Caco-2 (cell line): ENCODE results near the gene VILL. TPM values are rescaled to one million over a fixed set of nuclear protein-coding genes. Genes with fewer than 3 reads are reported as not detected.

Experiments
- BruUV-seq: library from RNA; stranded (reverse); fragments of 400-500 nt; replicated peaks from 2 replicates; lab custom pipeline; 2021; lab: Mats Ljungman, UMichigan
- CTCF ChIA-PET: fragments of 300-600 bp; sonication (Branson Sonifier 250); formaldehyde crosslinking; loops from one replicate; lab custom pipeline; 2022; ENCODE audit warnings: antibody characterized with exemption; lab: Charles Lee
- POLR2A ChIA-PET: fragments of 300-600 bp; sonication (Branson Sonifier 250); formaldehyde crosslinking; loops from one replicate; lab custom pipeline; 2022; ENCODE audit warnings: antibody characterized with exemption; lab: Charles Lee
- DNase-seq, 2 experiments: peaks; one replicate each; pipeline versions ENCODE4 v3.0.0 to v3.0.0-alpha.2; 2020 to 2022
- H3K27me3 ChIP-seq: replicated peaks from 2 replicates; pipeline ENCODE4 v1.6.0; 2011; ENCODE audit warnings: low read length; ENCODE audit not compliant: control insufficient read depth, insufficient read depth
- H3K36me3 ChIP-seq: 2 replicates; pipeline ENCODE4 v1.5.1; 2011; ENCODE audit warnings: low read length; ENCODE audit not compliant: control insufficient read depth, insufficient read depth
- H3K4me1 ChIP-seq: fragments of 250-450 bp; sonication (Bioruptor Pico); 2 replicates; pipeline ENCODE4 v1.5.1; 2020; ENCODE audit warnings: mild to moderate bottlenecking
- H3K4me3 ChIP-seq: 2 replicates; pipeline ENCODE4 v1.5.1; 2011; ENCODE audit warnings: low read depth, mild to moderate bottlenecking, control low read depth, low read length
- H3K9me3 ChIP-seq: fragments of 250-450 bp; sonication (Bioruptor Pico); 2 replicates; pipeline ENCODE4 v1.5.1; 2020; ENCODE audit warnings: mild to moderate bottlenecking, moderate library complexity
- H3K27ac Mint-ChIP-seq: one replicate; pipeline ENCODE4 v1.8.0; 2022; ENCODE audit warnings: mixed read lengths; ENCODE audit not compliant: unreplicated experiment
- H3K27me3 Mint-ChIP-seq: one replicate; pipeline ENCODE4 v1.8.0; 2022; ENCODE audit warnings: mixed read lengths; ENCODE audit not compliant: insufficient read depth, unreplicated experiment
- H3K36me3 Mint-ChIP-seq: one replicate; pipeline ENCODE4 v1.8.0; 2022; ENCODE audit warnings: mild to moderate bottlenecking, mixed read lengths; ENCODE audit not compliant: insufficient read depth, unreplicated experiment
- H3K4me1 Mint-ChIP-seq: one replicate; pipeline ENCODE4 v1.8.0; 2022; ENCODE audit warnings: low read depth, mixed read lengths; ENCODE audit not compliant: unreplicated experiment
- H3K4me3 Mint-ChIP-seq: one replicate; pipeline ENCODE4 v1.8.0; 2022; ENCODE audit warnings: mild to moderate bottlenecking, moderate library complexity, mixed read lengths; ENCODE audit not compliant: unreplicated experiment
- H3K9me3 Mint-ChIP-seq: one replicate; pipeline ENCODE4 v1.8.0; 2022; ENCODE audit warnings: mixed read lengths; ENCODE audit not compliant: unreplicated experiment
- CTCF ChIP-seq, 2 experiments: fragments of 200-600 bp in 1 of 2; IDR thresholded peaks; 1 replicate in 1 of 2; 2 replicates in 1 of 2; pipeline versions ENCODE4 v1.5.1 to v1.8.0; 2011 to 2022; ENCODE audit warnings: antibody characterized with exemption in 1 of 2, control low read depth in 1 of 2, inconsistent platforms in 1 of 2, low read depth in 1 of 2, low read length in 1 of 2, mild to moderate bottlenecking in 1 of 2, moderate library complexity in 1 of 2; ENCODE audit not compliant: insufficient read depth in 1 of 2, severe bottlenecking in 1 of 2, unreplicated experiment in 1 of 2
- intact Hi-C: fragments of 100-400 bp; cut with micrococcal nuclease; formaldehyde crosslinking; loops from one replicate; pipeline ENCODE4 v1.10.0; 2022; ENCODE audit not compliant: unreplicated experiment
- total RNA-seq: library from RNA; stranded (reverse); gene quantifications from 2 replicates; pipeline ENCODE4 v1.2.3, GENCODE V29; 2022

The VILL gene
- total RNA-seq, 1 experiment from 2014 or later, result 11.7 TPM

- H3K4me3 ChIP-seq, result no peak overlapping the region
- ChIA-PET CTCF (no interaction called here), POLR2A (no interaction called here)
- no peak for DNase-seq
- no peaks in the 10 kb centered on the region for H3K36me3 Mint-ChIP-seq
- H3K27me3 Mint-ChIP-seq, result no peaks in the 10 kb centered on the region
- no peaks in the 10 kb centered on the region for H3K36me3 ChIP-seq
- intact Hi-C loops, result no loop called here
- no peaks in the 10 kb centered on the region for H3K27me3 ChIP-seq
- H3K4me1 ChIP-seq, result peaks cover 24% of the 10 kb centered on the region
- H3K27ac Mint-ChIP-seq, result no peak overlapping the region
- H3K4me1 Mint-ChIP-seq, result peaks cover 18% of the 10 kb centered on the region
- no peaks in the 10 kb centered on the region for H3K9me3 Mint-ChIP-seq
- BruUV-seq, result no TSS peak
- no peak overlapping the region for H3K4me3 Mint-ChIP-seq
- no peak for TF ChIP-seq CTCF (IDR thresholded peaks at IDR 0.05; ENCODE audit: insufficient read depth in 1 of 2, low read depth in 1 of 2, low read length in 1 of 2, severe bottlenecking in 1 of 2, unreplicated experiment in 1 of 2)
- no peaks in the 10 kb centered on the region for H3K9me3 ChIP-seq
These were observed 36.3 kb downstream of the VILL start for GRCh38 chr3:38026856-38027255.

- H3K4me3 Mint-ChIP-seq, result no peak overlapping the region
- Histone ChIP-seq H3K27me3 (no peaks in the 10 kb centered on the region), H3K36me3 (no peaks in the 10 kb centered on the region), H3K4me1 (peaks cover 24% of the 10 kb centered on the region), H3K4me3 (no peak overlapping the region), H3K9me3 (no peaks in the 10 kb centered on the region)
- H3K36me3 Mint-ChIP-seq, result no peaks in the 10 kb centered on the region
- H3K27me3 Mint-ChIP-seq, result no peaks in the 10 kb centered on the region
- ChIA-PET CTCF (no interaction called here), POLR2A (no interaction called here)
- H3K4me1 Mint-ChIP-seq, result peaks cover 18% of the 10 kb centered on the region
- H3K9me3 Mint-ChIP-seq, result no peaks in the 10 kb centered on the region
- BruUV-seq, result no TSS peak
- H3K27ac Mint-ChIP-seq, result peak overlapping the region; percentile 63
- no peak for TF ChIP-seq CTCF (IDR thresholded peaks at IDR 0.05; ENCODE audit: insufficient read depth in 1 of 2, low read depth in 1 of 2, low read length in 1 of 2, severe bottlenecking in 1 of 2, unreplicated experiment in 1 of 2)
- no peak for DNase-seq
- intact Hi-C loops, result no loop called here
These were observed 37.2 kb downstream of the VILL start for GRCh38 chr3:38027466-38028465.

- intact Hi-C loops, result no loop called here
- ChIA-PET CTCF (interaction anchor here (1.2 kb wide), 1 partner anchor 54 kb away, joined by 6 read pairs; no protein-coding TSS in a partner anchor), POLR2A (no interaction called here)
- Mint-ChIP-seq H3K27ac (peak overlapping the region; percentile 63), H3K36me3 (no peaks in the 10 kb centered on the region), H3K4me1 (peaks cover 18% of the 10 kb centered on the region), H3K27me3 (no peaks in the 10 kb centered on the region), H3K9me3 (no peaks in the 10 kb centered on the region), H3K4me3 (no peak overlapping the region)
- no peak for DNase-seq
- H3K9me3 ChIP-seq, result no peaks in the 10 kb centered on the region
- TF ChIP-seq CTCF (IDR thresholded peaks at IDR 0.05; ENCODE audit: insufficient read depth in 1 of 2, low read depth in 1 of 2, low read length in 1 of 2, severe bottlenecking in 1 of 2, unreplicated experiment in 1 of 2), result no peak
- no TSS peak for BruUV-seq
- no peak overlapping the region for H3K4me3 ChIP-seq
- no peaks in the 10 kb centered on the region for H3K36me3 ChIP-seq
- peaks cover 24% of the 10 kb centered on the region for H3K4me1 ChIP-seq
- H3K27me3 ChIP-seq, result no peaks in the 10 kb centered on the region
These were observed 38.2 kb downstream of the VILL start for GRCh38 chr3:38028621-38029361.
